ENCODE results near the gene ELOVL2. TPM values are rescaled to one million over a fixed set of nuclear protein-coding genes. Genes with fewer than 3 reads are reported as not detected.
"Not testable (repeated sequence)": the region's sequence is repeated elsewhere in the genome, so short reads cannot be mapped to it uniquely, and the experiment has no call there.

ELOVL2 gene
- total and polyA plus RNA-seq, 12 donors, result 0.73 to 3.5 (median 1.2) TPM

DNA sequence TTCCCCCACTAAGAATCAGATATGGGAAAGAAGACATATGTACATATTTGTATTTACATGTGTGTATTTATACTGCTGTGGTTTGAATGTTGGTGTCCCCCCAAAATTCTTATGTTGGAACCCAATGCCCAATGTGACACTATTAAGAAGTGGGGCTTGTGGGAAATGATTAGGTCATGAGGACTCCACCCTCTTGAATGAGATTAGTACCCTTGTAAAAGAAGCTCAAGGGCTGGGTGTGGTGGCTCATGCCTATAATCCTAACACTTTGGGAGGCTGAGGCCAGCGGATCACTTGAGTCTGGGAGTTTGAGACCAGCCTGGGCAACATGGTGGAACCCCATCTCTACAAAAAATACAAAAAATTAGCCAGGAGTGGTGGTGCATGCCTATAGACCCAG lies 45.6 kb upstream of the ELOVL2 start:
- 86 to 100% methylated on average over 1 of the region's 1 CpG for WGBS, 2 donors
- no peak overlapping the region for H3K4me3 ChIP-seq
- ATAC-seq (no peak), DNase-seq (no peak)
- no peak overlapping the region for H3K27ac ChIP-seq
- TF ChIP-seq, protein P1, sequence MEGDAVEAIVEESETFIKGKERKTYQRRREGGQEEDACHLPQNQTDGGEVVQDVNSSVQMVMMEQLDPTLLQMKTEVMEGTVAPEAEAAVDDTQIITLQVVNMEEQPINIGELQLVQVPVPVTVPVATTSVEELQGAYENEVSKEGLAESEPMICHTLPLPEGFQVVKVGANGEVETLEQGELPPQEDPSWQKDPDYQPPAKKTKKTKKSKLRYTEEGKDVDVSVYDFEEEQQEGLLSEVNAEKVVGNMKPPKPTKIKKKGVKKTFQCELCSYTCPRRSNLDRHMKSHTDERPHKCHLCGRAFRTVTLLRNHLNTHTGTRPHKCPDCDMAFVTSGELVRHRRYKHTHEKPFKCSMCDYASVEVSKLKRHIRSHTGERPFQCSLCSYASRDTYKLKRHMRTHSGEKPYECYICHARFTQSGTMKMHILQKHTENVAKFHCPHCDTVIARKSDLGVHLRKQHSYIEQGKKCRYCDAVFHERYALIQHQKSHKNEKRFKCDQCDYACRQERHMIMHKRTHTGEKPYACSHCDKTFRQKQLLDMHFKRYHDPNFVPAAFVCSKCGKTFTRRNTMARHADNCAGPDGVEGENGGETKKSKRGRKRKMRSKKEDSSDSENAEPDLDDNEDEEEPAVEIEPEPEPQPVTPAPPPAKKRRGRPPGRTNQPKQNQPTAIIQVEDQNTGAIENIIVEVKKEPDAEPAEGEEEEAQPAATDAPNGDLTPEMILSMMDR (IDR thresholded peaks at IDR 0.05), result no peak
- peaks cover 0 to 5% (median 0%) of the 10 kb centered on the region in 7 donors for H3K27me3 ChIP-seq
- no peaks in the 10 kb centered on the region for H3K36me3 ChIP-seq
- no peaks in the 10 kb centered on the region for H3K9me3 ChIP-seq
- intact Hi-C loops (cut with DNase I), result no loop called here
- H3K4me1 ChIP-seq, result peaks cover 0 to 9% (median 7%) of the 10 kb centered on the region in 9 donors

DNA sequence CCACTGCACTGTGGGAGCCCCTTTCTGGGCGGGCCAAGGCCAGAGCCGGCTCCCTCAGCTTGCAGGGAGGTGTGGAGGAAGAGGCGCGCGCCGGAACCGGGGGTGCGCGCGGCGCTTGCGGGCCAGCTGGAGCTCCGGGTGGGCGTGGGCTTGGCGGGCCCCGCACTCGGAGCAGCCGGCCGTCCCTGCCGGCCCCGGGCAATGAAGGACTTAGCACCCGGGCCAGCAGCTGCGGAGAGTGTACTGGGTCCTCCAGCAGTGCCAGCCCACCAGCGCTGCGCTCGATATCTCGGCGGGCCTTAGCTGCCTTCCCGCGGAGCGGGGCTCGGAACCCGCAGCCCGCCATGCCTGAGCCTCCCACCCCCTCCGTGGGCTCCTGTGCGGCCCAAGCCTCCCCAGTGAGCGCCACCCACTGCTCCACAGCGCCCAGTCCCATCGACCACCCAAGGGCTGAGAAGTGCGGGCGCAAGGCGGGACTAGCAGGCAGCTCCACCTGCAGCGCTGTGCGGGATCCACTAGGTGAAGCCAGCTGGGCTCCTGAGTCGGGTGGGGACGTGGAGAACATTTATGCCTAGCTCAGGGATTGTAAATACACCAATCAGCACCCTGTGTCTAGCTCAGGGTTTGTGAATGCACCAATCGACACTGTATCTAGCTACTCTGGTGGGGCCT lies 43.2 kb upstream of the ELOVL2 start:
- H3K4me3 ChIP-seq; H3K4me1 ChIP-seq; DNase-seq; intact Hi-C loops (cut with DNase I); ATAC-seq; H3K27ac ChIP-seq; H3K36me3 ChIP-seq; H3K27me3 ChIP-seq; H3K9me3 ChIP-seq: not testable (repeated sequence)
- 88 to 94% methylated on average over 46 to 47 of the region's 47 CpGs for WGBS, 2 donors

DNA sequence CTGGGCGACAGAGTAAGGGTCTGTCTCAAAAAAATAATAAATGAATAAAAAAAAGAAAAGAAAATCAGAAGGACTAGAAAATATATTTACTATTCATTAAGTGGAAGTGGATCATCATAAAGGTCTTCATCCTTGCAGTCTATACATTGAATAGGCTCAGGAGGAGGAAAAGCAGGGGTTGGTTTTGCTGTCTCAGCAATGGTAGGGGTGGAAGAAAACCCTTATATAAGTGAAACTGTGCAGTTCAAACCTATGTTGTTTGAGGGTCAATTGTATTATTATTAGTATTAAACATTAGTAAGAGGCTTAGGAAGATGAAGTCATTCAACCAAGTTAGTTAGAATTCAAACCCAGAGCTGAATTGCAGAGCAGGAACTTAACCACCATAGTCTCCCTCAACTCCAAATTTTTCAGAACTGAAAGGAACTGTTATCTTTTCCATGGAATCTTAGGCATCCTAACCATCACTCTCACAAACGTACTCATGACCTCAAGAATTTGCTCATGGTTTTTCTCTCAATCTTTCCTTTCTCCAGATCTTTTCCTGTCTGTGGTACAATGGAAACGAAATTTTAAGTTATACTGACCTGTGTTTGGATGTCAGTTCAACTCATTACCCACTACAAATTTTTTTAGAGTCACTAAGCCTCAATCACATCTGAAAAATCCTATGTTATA lies 41.8 kb upstream of the ELOVL2 start:
- 48 to 50% methylated on average over 3 of the region's 3 CpGs for WGBS, 2 donors
- TF ChIP-seq, protein P1 (IDR thresholded peaks at IDR 0.05), result no peak
- H3K36me3 ChIP-seq, result no peaks in the 10 kb centered on the region
- intact Hi-C loops (cut with DNase I), result no loop called here
- no peak overlapping the region for H3K27ac ChIP-seq
- H3K9me3 ChIP-seq, result no peaks in the 10 kb centered on the region
- H3K4me3 ChIP-seq, result no peak overlapping the region
- H3K27me3 ChIP-seq, result peaks cover 0 to 5% (median 0%) of the 10 kb centered on the region in 7 donors
- H3K4me1 ChIP-seq, result no peaks in the 10 kb centered on the region
- DNase-seq (no peak), ATAC-seq (no peak)

DNA sequence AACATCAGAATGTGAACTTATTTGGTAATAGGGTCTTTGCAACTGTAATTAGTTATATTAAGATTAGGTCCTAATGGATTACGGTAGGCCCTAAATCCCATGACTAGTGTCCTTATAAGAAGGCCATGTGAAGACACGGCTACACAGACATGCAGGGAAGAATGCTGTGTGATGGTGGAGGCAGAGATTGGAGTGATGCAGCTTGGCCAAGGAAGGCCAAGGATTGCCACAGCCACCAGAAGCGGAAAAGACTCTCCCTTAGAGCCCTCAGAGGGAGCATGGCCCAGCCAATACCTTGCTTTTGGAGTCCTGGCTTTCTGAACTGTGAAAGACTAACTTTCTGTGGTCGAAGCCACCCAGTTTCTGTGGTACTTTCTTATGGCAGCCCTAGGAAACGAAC lies 39.9 kb upstream of the ELOVL2 start:
- TF ChIP-seq, protein P1 (IDR thresholded peaks at IDR 0.05), result no peak
- 87 to 93% methylated on average over 5 of the region's 5 CpGs for WGBS, 2 donors
- no peaks in the 10 kb centered on the region for H3K36me3 ChIP-seq
- intact Hi-C loops (cut with DNase I), result no loop called here
- H3K27ac ChIP-seq, result no peak overlapping the region
- no peaks in the 10 kb centered on the region for H3K4me1 ChIP-seq
- ATAC-seq (no peak), DNase-seq (no peak)
- peaks cover 0 to 5% (median 0%) of the 10 kb centered on the region in 7 donors for H3K27me3 ChIP-seq
- no peak overlapping the region for H3K4me3 ChIP-seq
- H3K9me3 ChIP-seq, result no peaks in the 10 kb centered on the region

DNA sequence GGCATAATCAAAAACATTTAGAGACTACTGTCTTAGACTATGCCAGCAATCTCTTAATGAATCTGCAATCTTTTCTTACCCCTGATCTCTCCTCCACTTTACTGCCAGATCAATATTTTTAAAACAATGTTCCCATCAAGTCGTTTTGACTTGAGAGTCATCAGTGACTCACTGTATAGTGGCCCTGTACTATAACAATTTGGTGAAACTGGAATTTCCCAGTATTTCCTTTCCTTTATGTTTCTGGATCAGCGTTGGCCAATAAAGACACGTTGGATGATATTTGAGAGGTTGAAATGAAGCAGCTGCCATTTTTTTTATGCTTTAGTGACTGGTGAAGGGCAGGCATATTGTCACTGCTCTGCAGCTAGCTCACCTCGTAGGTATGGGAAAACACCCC lies 39.4 kb upstream of the ELOVL2 start:
- Histone ChIP-seq H3K36me3 (no peaks in the 10 kb centered on the region), H3K4me1 (no peaks in the 10 kb centered on the region), H3K9me3 (no peaks in the 10 kb centered on the region), H3K27me3 (peaks cover 0 to 5% (median 0%) of the 10 kb centered on the region in 7 donors), H3K4me3 (no peak overlapping the region), H3K27ac (no peak overlapping the region)
- no peak for DNase-seq
- intact Hi-C loops (cut with DNase I), result no loop called here
- WGBS, 2 donors, result 79 to 80% methylated on average over 4 of the region's 4 CpGs
- ATAC-seq, result no peak
- TF ChIP-seq, protein P1 (IDR thresholded peaks at IDR 0.05), result no peak
